Gastroesophageal sphincter (tissue), 4 donors: ENCODE results near the gene HIVEP2. TPM values are rescaled to one million over a fixed set of nuclear protein-coding genes. Genes with fewer than 3 reads are reported as not detected.

ENCODE experiments used
- ATAC-seq: fragments of 150-250 bp; one replicate; pipeline ENCODE4 v1.9.1; 2016; ENCODE audit warnings: mild to moderate bottlenecking, moderate library complexity
- H3K27ac ChIP-seq, 4 donors: fragments of 200-600 bp; sonication (generic) in 3 of 4; 1 replicate in 3 of 4; 2 replicates in 1 of 4; pipeline ENCODE4 v1.5.1; 2016 to 2019
- H3K27me3 ChIP-seq: fragments of 200-600 bp; sonication (generic); one replicate; pipeline ENCODE4 v1.5.1; 2019
- H3K36me3 ChIP-seq, 2 donors: fragments of 200-600 bp; sonication (generic); one replicate each; pipeline ENCODE4 v1.5.1; 2019; ENCODE audit warnings: control low read depth in 1 of 2
- H3K4me1 ChIP-seq, 3 donors: fragments of 200-600 bp; sonication (generic); 1 replicate in 2 of 3; 2 replicates in 1 of 3; pipeline ENCODE4 v1.5.1; 2016 to 2019; ENCODE audit warnings: control low read depth in 2 of 3
- H3K4me3 ChIP-seq, 2 donors: fragments of 200-600 bp; sonication (generic); one replicate each; pipeline ENCODE4 v1.5.1; 2019; ENCODE audit warnings: mild to moderate bottlenecking in 1 of 2, moderate library complexity in 1 of 2
- H3K9me3 ChIP-seq, 3 donors: fragments of 200-600 bp; sonication (generic); one replicate each; pipeline ENCODE4 v1.5.1; 2017 to 2019; ENCODE audit warnings: control low read depth in 2 of 3
- EP300 ChIP-seq: sonication (generic); formaldehyde crosslinking; IDR thresholded peaks from one replicate; pipeline ENCODE4 v1.6.1; 2017; ENCODE audit warnings: antibody characterized with exemption, mild to moderate bottlenecking
- POLR2A ChIP-seq, 2 donors: fragments of 450-650 bp; IDR thresholded peaks; one replicate each; pipeline ENCODE4 v1.6.1; 2017; ENCODE audit warnings: antibody characterized with exemption in 2 of 2, mild to moderate bottlenecking in 2 of 2, moderate library complexity in 1 of 2
- POLR2AphosphoS5 ChIP-seq: sonication (generic); formaldehyde crosslinking; IDR thresholded peaks from one replicate; pipeline ENCODE4 v1.6.1; 2017; ENCODE audit warnings: antibody characterized with exemption
- WGBS, 2 donors: methylation state at CpG; one replicate each; pipeline ENCODE4 v1.1.5; 2018; ENCODE audit warnings: low coverage in 1 of 2; 5-methylcytosine and 5-hydroxymethylcytosine counted together
- total RNA-seq, 4 donors: library from RNA; depleted of rRNA; stranded (reverse); fragments of >200 nt; gene quantifications; one replicate each; pipeline ENCODE4 v1.1.0, GENCODE V29; 2016
- TF ChIP-seq, protein P1 (sequence below), 4 experiments: fragments of 200-600 bp in 2 of 4; fragments of 450-650 bp in 2 of 4; sonication (generic) in 1 of 4; IDR thresholded peaks; one replicate each; pipeline ENCODE4 v1.5.1; 2017 to 2019; ENCODE audit warnings: antibody characterized with exemption in 4 of 4, mild to moderate bottlenecking in 2 of 4, moderate library complexity in 2 of 4

HIVEP2 gene
- total RNA-seq, 4 donors from 2014 or later: 17.1 to 28.1 (median 24.9) TPM

- Histone ChIP-seq H3K4me3 (no peak overlapping the region), H3K9me3 (peaks cover 0 to 21% (median 0%) of the 10 kb centered on the region in 3 donors), H3K4me1 (no peaks in the 10 kb centered on the region), H3K27ac (no peak overlapping the region), H3K27me3 (no peaks in the 10 kb centered on the region), H3K36me3 (no peaks in the 10 kb centered on the region)
- ATAC-seq: no peak
- no peak for TF ChIP-seq POLR2AphosphoS5
- no peak for TF ChIP-seq EP300
- TF ChIP-seq, protein P1, sequence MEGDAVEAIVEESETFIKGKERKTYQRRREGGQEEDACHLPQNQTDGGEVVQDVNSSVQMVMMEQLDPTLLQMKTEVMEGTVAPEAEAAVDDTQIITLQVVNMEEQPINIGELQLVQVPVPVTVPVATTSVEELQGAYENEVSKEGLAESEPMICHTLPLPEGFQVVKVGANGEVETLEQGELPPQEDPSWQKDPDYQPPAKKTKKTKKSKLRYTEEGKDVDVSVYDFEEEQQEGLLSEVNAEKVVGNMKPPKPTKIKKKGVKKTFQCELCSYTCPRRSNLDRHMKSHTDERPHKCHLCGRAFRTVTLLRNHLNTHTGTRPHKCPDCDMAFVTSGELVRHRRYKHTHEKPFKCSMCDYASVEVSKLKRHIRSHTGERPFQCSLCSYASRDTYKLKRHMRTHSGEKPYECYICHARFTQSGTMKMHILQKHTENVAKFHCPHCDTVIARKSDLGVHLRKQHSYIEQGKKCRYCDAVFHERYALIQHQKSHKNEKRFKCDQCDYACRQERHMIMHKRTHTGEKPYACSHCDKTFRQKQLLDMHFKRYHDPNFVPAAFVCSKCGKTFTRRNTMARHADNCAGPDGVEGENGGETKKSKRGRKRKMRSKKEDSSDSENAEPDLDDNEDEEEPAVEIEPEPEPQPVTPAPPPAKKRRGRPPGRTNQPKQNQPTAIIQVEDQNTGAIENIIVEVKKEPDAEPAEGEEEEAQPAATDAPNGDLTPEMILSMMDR (IDR thresholded peaks at IDR 0.05): no peak
- TF ChIP-seq POLR2A (IDR thresholded peaks at IDR 0.05): no peak
- 78 to 97% methylated on average over 2 to 3 of the region's 3 CpGs for WGBS, 2 donors
Measured at GRCh38 chr6:142722841-142723240, 222.1 kb downstream of the HIVEP2 start.

DNA sequence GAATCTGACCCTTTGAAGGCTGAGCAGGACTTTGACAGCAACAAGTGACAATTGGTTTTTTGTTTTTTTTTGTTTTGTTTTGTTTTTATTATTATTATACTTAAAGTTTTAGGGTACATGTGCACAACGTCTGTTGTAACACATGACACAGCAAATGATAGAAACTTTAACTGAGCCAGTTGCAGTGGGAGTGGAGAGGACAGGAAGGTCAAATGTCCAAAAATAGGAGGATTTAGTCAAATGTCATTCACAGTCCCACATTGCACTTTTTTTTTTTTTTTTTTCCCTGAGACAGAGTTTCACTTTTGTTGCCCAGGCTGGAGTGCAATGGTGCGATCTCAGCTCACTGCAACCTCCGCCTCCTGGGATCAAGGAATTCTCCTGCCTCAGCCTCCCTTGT lies 223.0 kb downstream of the HIVEP2 start:
- H3K27me3 ChIP-seq: no peaks in the 10 kb centered on the region
- WGBS, 2 donors: 67 to 82% methylated on average over 1 to 3 of the region's 3 CpGs
- H3K9me3 ChIP-seq: peaks cover 0 to 21% (median 0%) of the 10 kb centered on the region in 3 donors
- no peak overlapping the region for H3K4me3 ChIP-seq
- H3K27ac ChIP-seq: no peak overlapping the region
- no peaks in the 10 kb centered on the region for H3K36me3 ChIP-seq
- ATAC-seq: no peak
- H3K4me1 ChIP-seq: no peaks in the 10 kb centered on the region
- TF ChIP-seq, protein P1 (IDR thresholded peaks at IDR 0.05): no peak
- no peak for TF ChIP-seq EP300
- no peak for TF ChIP-seq POLR2A (IDR thresholded peaks at IDR 0.05)
- TF ChIP-seq POLR2AphosphoS5: no peak

GRCh38 chr6:142721215-142721920 lies 223.6 kb downstream of the HIVEP2 start:
- TF ChIP-seq, protein P1 (IDR thresholded peaks at IDR 0.05): no peak
- no peak for TF ChIP-seq POLR2AphosphoS5
- no peak for TF ChIP-seq EP300
- TF ChIP-seq POLR2A (IDR thresholded peaks at IDR 0.05): no peak
- no peak overlapping the region for H3K4me3 ChIP-seq
- H3K27me3 ChIP-seq: no peaks in the 10 kb centered on the region
- H3K9me3 ChIP-seq: peaks cover 0 to 21% (median 0%) of the 10 kb centered on the region in 3 donors
- H3K4me1 ChIP-seq: no peaks in the 10 kb centered on the region
- H3K36me3 ChIP-seq: no peaks in the 10 kb centered on the region
- no peak overlapping the region for H3K27ac ChIP-seq
- 87 to 95% methylated on average over 5 of the region's 5 CpGs for WGBS, 2 donors
- no peak for ATAC-seq

DNA sequence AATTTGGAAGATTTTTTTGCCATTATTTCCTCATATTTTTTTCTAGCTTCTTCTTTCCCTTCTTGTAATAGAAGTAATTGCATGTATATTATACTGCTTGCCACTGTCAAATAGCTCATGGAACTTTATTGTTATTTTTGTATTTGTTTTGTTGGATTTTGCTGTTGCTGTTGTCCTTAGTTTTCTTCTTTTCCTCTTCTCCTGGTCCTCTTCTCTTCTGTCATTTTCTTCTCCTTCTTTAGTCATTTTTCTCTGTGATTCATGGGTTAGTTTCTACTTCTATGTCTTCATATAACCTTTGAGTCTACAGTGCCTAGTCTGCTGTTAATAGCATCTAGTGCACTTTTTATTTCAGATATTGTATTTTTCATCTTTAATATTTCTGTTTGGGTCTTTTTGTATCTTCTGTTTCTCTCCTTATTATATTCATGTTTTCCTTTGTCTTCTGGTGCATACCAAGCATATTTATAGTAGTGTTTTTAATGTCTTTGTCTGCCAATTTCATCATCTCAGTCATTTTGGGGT lies 226.2 kb downstream of the HIVEP2 start:
- Histone ChIP-seq H3K9me3 (peaks cover 0 to 21% (median 0%) of the 10 kb centered on the region in 3 donors), H3K27ac (no peak overlapping the region), H3K27me3 (no peaks in the 10 kb centered on the region), H3K36me3 (no peaks in the 10 kb centered on the region), H3K4me3 (no peak overlapping the region), H3K4me1 (no peaks in the 10 kb centered on the region)
- TF ChIP-seq, protein P1 (IDR thresholded peaks at IDR 0.05): no peak
- no peak for ATAC-seq

GRCh38 chr6:142716097-142716496 lies 228.9 kb downstream of the HIVEP2 start:
- no peaks in the 10 kb centered on the region for H3K36me3 ChIP-seq
- H3K4me3 ChIP-seq: no peak overlapping the region
- H3K27me3 ChIP-seq: no peaks in the 10 kb centered on the region
- no peak overlapping the region for H3K27ac ChIP-seq
- no peaks in the 10 kb centered on the region for H3K4me1 ChIP-seq
- TF ChIP-seq POLR2A (IDR thresholded peaks at IDR 0.05) (no peak), POLR2AphosphoS5 (no peak), EP300 (no peak)
- TF ChIP-seq, protein P1 (IDR thresholded peaks at IDR 0.05): no peak
- 45 to 60% methylated on average over 1 to 2 of the region's 2 CpGs for WGBS, 2 donors
- H3K9me3 ChIP-seq: peaks cover 0 to 21% (median 0%) of the 10 kb centered on the region in 3 donors
- no peak for ATAC-seq
